ENCODE results near the gene MED23. TPM values are rescaled to one million over a fixed set of nuclear protein-coding genes. Genes with fewer than 3 reads are reported as not detected.

MED23 gene
- total and polyA plus RNA-seq, 2 experiments from 2014 or later: 8.6 to 23.6 TPM

- no peaks in the 10 kb centered on the region for H3K9me2 ChIP-seq (ENCODE audit: insufficient read depth)
- H2AFZ ChIP-seq: no peak overlapping the region
- no peak overlapping the region for H3K4me3 Mint-ChIP-seq
- H3K27ac Mint-ChIP-seq: no peak overlapping the region
- no peaks in the 10 kb centered on the region for H3F3A ChIP-seq (replicated peaks; ENCODE audit: low read depth)
- no peaks in the 10 kb centered on the region for H3K4me1 Mint-ChIP-seq
- no peaks in the 10 kb centered on the region for H3K9me3 Mint-ChIP-seq
- H3K27me3 ChIP-seq (ENCODE audit: insufficient read depth): no peaks in the 10 kb centered on the region
- TF ChIP-seq CTCF (conservative IDR thresholded peaks at IDR 0.05; ENCODE audit: low read depth in 2 of 2) (no peak), CREB1 (CRISPR knock-in tag; IDR thresholded peaks at IDR 0.05; ENCODE audit: low read depth) (no peak), JUNB (IDR thresholded peaks at IDR 0.05; ENCODE audit: unreplicated experiment) (no peak)
- no peaks in the 10 kb centered on the region for H3K27me3 Mint-ChIP-seq (ENCODE audit: insufficient read depth, low read depth, poor library complexity)
- H3K36me3 ChIP-seq (ENCODE audit: insufficient read depth): peaks cover 22% of the 10 kb centered on the region
- no peak overlapping the region for H3K27ac ChIP-seq (ENCODE audit: low read depth)
- DNase-seq (ENCODE audit: low spot score): no peak
- no peak overlapping the region for H3K4me3 ChIP-seq
- no peaks in the 10 kb centered on the region for H3K79me2 ChIP-seq (replicated peaks; ENCODE audit: insufficient read depth)
- peaks cover 45% of the 10 kb centered on the region for H3K36me3 Mint-ChIP-seq (ENCODE audit: low read depth)
- no peak overlapping the region for H3K4me2 ChIP-seq
- H3K4me1 ChIP-seq (ENCODE audit: insufficient read depth): no peaks in the 10 kb centered on the region
- no peak for ATAC-seq
- H4K20me1 ChIP-seq (replicated peaks; ENCODE audit: insufficient read depth): no peaks in the 10 kb centered on the region
Observed at GRCh38 chr6:131592935-131593334, 35.1 kb downstream of the MED23 start.

GRCh38 chr6:131588643-131589042 is 39.4 kb downstream of the MED23 start:
- H3F3A ChIP-seq (replicated peaks; ENCODE audit: low read depth): no peaks in the 10 kb centered on the region
- H3K27ac Mint-ChIP-seq: no peak overlapping the region
- H3K9me3 Mint-ChIP-seq: no peaks in the 10 kb centered on the region
- no peak overlapping the region for H2AFZ ChIP-seq
- no peaks in the 10 kb centered on the region for H4K20me1 ChIP-seq (replicated peaks; ENCODE audit: insufficient read depth)
- ATAC-seq (no peak), DNase-seq (ENCODE audit: low spot score) (no peak)
- no peaks in the 10 kb centered on the region for H3K4me1 Mint-ChIP-seq
- H3K4me2 ChIP-seq: no peak overlapping the region
- no peaks in the 10 kb centered on the region; the same call in 1 of the 2 replicates for H3K36me3 ChIP-seq (ENCODE audit: insufficient read depth)
- peaks cover 30% of the 10 kb centered on the region; the same call in 2 of the 3 replicates for H3K36me3 Mint-ChIP-seq (ENCODE audit: low read depth)
- no peaks in the 10 kb centered on the region for H3K27me3 Mint-ChIP-seq (ENCODE audit: insufficient read depth, low read depth, poor library complexity)
- no peaks in the 10 kb centered on the region for H3K27me3 ChIP-seq (ENCODE audit: insufficient read depth)
- no peak overlapping the region for H3K27ac ChIP-seq (ENCODE audit: low read depth)
- no peak overlapping the region for H3K4me3 ChIP-seq
- H3K79me2 ChIP-seq (replicated peaks; ENCODE audit: insufficient read depth): no peaks in the 10 kb centered on the region
- H3K4me1 ChIP-seq (ENCODE audit: insufficient read depth): no peaks in the 10 kb centered on the region
- H3K4me3 Mint-ChIP-seq: no peak overlapping the region
- H3K9me2 ChIP-seq (ENCODE audit: insufficient read depth): no peaks in the 10 kb centered on the region
- TF ChIP-seq ZNF331 (CRISPR knock-in tag; IDR thresholded peaks at IDR 0.05; ENCODE audit: low read depth) (no peak), EZH2 (IDR thresholded peaks at IDR 0.05; ENCODE audit: low read depth, unreplicated experiment) (no peak), JUNB (IDR thresholded peaks at IDR 0.05; ENCODE audit: unreplicated experiment) (no peak), STAT1 (IDR thresholded peaks at IDR 0.05; ENCODE audit: unreplicated experiment) (no peak), CTCF (conservative IDR thresholded peaks at IDR 0.05; ENCODE audit: low read depth in 2 of 2) (no peak), ETS1 (IDR thresholded peaks at IDR 0.05) (no peak), POLR2AphosphoS5 (IDR thresholded peaks at IDR 0.05; ENCODE audit: low read depth) (no peak), REST (IDR thresholded peaks at IDR 0.05; ENCODE audit: unreplicated experiment) (no peak), ZNF114 (CRISPR knock-in tag; IDR thresholded peaks at IDR 0.05) (no peak), NANOG (IDR thresholded peaks at IDR 0.05; ENCODE audit: borderline replicate concordance) (no peak), CREB1 (CRISPR knock-in tag; IDR thresholded peaks at IDR 0.05; ENCODE audit: low read depth) (no peak)
